D721Med (cell line): ENCODE results near the gene RPL32.
A peak's percentile ranks its signal among the peaks of the same experiment; 100 is the strongest.

ENCODE experiments used
- DNase-seq: peaks from one replicate; pipeline ENCODE4 v3.0.0; 2011; ENCODE audit warnings: low spot score; ENCODE audit not compliant: insufficient read length
- FAIRE-seq: peaks from 2 replicates; lab custom pipeline; 2011; peaks lifted over from hg19 to GRCh38; lab: Jason Lieb, UNC
- TF ChIP-seq, protein P1 (sequence below): IDR thresholded peaks from 2 replicates; pipeline ENCODE4 v1.5.1; 2012; ENCODE audit warnings: mild to moderate bottlenecking, control low read depth; ENCODE audit not compliant: insufficient read depth; ENCODE audit errors: missing control alignments

Gene RPL32

DNA sequence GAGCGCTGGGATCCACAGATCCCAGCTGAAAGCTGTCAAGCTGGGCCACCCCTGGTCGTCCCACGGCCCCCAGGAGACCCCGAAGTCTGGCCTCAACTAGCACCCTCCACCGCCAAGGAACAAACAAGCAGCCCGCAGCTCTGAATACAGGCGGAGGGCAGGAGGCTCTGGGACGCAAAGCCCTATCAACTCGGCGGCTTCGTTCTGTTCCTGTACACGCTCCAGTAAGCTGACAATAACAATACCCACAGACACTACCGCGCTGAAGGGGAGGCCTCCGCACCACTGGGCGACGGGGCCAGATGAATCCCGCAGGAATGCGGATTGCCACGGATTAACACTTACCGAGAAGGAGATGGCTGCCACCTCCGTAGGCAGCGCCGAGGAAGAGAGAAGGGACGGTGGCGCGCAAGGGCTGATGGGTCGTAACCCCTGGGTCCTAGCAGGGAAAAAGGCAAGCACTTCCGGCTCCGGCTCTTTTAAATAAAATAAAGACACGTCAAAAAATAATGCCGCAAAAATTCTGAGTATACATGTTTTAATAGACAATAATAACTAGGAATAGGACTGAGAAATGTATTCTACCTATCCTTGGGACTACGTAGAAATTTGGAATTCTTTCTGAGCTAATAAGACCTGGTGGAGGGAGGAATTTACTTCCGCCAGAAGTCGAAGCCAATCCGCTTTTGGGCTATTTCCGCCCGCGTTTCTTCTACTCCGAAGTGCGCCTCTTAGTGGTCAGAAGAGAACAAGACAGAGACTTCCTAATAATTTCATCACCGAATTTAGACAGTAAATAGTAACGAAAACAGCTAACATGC, at the start of gene RPL32:
Gene RPL32, minus strand, starts transcription at position 417 of the 821 bp plus-strand sequence. CDS start 1,328 bp downstream, outside the sequence.
- TF ChIP-seq, protein P1, sequence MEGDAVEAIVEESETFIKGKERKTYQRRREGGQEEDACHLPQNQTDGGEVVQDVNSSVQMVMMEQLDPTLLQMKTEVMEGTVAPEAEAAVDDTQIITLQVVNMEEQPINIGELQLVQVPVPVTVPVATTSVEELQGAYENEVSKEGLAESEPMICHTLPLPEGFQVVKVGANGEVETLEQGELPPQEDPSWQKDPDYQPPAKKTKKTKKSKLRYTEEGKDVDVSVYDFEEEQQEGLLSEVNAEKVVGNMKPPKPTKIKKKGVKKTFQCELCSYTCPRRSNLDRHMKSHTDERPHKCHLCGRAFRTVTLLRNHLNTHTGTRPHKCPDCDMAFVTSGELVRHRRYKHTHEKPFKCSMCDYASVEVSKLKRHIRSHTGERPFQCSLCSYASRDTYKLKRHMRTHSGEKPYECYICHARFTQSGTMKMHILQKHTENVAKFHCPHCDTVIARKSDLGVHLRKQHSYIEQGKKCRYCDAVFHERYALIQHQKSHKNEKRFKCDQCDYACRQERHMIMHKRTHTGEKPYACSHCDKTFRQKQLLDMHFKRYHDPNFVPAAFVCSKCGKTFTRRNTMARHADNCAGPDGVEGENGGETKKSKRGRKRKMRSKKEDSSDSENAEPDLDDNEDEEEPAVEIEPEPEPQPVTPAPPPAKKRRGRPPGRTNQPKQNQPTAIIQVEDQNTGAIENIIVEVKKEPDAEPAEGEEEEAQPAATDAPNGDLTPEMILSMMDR: peak; percentile 90
- FAIRE-seq (no peak), DNase-seq (peak; percentile 42)

DNA sequence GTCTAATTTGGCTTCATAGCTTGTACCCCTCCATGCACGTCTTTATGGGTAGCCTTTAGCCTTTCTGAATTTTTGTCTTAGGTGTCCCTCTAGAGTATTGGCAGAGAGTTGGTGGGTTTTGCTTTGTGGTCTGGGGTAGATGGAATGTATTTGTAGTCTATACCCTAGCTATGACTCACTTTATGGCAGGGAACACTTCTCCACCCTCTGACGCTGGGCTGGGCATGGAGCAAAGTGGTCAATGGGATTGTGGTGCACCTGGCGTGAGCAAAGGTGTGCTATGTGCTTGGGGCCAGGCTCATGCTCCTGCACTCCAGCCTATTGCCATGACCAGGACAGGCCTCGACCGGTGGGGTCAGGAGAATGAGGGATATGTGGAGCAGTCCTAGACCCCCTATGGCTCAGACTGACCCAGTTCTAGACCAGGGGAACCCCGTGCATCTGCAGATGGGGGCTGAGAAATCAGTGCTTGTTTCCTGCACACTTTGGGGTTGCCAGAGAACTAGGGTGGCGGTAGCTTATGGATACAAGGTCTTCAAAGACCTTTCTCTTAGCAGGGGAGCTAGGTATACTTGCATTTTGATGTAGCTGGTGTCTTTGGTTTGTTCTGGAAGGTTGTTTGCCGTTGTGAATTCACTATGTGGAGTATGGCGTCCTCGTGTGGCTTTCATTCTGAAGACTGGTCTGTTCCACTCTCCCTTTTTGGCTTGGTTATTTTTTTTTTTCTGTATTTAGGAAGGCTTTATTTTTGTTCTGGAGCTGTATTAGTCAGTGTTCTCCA, 49.4 kb upstream of the RPL32 start:
- FAIRE-seq (no peak), DNase-seq (no peak)
- TF ChIP-seq, protein P1: no peak

DNA sequence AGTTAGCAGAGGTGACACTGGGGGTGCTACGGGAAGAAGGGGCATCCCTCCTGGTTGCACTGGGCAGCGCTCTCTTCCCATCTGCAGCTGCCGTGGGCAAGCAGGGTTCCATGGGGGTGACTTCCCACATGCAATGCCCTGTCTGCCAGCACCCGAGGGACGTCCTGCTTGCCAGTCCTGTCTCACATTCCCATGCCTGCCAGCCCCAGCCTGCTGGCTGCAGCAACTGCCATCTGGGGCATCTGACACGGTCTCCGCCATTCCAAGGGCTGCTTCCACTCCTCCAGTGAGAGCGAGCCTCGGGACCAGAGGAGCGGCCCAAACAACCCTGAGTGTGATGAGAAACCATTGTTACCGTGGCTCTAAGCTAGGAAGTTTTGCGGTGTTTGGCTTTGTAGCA, 45.4 kb upstream of the RPL32 start:
- TF ChIP-seq, protein P1: no peak
- FAIRE-seq (no peak), DNase-seq (no peak)

DNA sequence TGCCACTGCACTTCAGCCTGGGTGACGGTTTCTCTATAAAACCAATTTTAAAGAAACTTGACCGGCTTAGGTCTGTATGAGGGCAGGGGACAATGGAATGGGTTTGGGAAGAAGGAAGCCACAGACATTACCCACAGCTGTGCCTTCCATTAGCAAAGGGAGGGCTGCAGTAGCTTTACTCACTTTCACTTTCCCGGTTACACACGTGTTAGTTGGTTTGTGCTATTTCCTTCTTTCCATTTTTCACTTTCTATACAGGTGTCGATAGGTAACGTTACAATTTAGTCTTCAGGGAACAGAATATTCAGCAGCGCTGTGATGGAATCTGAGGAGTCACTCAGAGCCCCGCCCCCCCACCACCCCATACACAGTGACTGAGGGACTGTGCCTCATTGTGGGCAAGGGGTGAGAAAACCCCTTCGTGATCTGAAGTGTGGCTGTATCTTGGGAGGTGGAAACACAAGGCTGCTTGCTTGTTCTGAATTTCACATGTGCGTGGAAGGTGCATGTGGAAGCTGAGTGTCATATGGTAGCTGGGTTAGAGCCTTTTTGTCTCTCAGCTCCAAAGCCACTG, 44.8 kb upstream of the RPL32 start:
- no peak for FAIRE-seq
- TF ChIP-seq, protein P1: no peak
- DNase-seq: no peak

DNA sequence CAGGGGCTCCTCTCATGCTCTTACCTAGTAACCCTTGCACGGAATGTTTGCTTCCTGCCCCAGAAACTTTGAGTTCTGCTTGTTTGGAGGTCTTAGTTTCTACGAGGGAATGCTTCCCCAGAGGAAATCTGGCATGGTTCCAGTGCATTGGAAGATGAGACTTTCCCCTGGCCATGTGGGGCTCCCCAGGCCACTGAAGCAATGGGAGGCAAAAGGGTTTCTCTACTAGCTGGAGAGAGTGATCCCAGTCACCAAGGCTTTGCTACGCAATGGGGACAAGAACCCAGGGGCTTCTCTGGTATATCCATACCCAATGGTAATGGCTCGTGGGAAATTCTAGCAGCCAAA, 44.2 kb upstream of the RPL32 start:
- FAIRE-seq (no peak), DNase-seq (no peak)
- TF ChIP-seq, protein P1: no peak

DNA sequence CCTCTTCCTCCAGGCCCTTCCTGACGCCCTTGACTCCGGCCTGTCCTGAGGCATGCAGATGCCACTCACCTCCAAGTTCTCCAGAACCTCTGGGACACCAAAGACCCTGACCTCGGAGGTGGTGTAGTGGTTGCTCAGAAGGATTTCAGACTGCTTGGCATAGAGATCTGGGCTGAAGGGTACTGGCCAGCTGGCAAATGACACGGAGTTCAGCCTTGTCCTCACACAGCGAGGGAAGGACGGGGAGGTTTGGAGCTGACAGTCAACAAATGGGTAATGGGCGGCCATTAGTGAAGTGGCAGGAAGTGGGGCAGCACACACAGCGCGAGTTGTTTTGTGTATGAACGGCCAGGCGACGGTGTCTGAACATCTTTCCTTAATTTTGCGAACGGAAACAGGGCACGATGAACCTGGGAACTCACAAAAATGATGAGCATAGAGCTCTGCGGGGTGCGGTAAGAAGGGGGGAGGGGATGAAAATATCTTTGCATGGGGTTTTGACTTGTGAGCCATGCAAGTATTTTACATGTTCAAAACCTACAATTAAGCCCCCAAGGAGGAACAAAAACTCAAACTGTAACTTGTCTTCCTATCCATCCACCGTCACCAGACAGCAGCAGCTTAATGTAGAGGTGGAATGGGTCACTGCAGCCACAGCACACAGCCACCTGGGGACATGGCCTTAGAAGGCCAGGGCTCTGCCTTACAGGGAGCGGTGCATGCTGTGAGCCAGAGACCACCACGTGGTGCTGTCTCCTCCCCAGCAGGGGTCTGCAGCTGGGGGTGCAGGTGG, 43.6 kb upstream of the RPL32 start:
- DNase-seq (no peak), FAIRE-seq (no peak)
- TF ChIP-seq, protein P1: no peak
